Measurements from ENCODE around the gene RRP8. TPM values are rescaled to one million over a fixed set of nuclear protein-coding genes. Genes with fewer than 3 reads are reported as not detected.

The RRP8 gene
- total RNA-seq, 2 donors from 2014 or later, result 17.5 to 25.7 TPM

GRCh38 chr11:6568191-6568918 is 35.1 kb downstream of the RRP8 start:
- H3K4me1 ChIP-seq, result no peaks in the 10 kb centered on the region
- DNase-seq, result no peak
- no peaks in the 10 kb centered on the region for H3K9me3 ChIP-seq
- no peak overlapping the region for H3K4me3 ChIP-seq
- H3K36me3 ChIP-seq, result no peaks in the 10 kb centered on the region
- TF ChIP-seq, protein P1, sequence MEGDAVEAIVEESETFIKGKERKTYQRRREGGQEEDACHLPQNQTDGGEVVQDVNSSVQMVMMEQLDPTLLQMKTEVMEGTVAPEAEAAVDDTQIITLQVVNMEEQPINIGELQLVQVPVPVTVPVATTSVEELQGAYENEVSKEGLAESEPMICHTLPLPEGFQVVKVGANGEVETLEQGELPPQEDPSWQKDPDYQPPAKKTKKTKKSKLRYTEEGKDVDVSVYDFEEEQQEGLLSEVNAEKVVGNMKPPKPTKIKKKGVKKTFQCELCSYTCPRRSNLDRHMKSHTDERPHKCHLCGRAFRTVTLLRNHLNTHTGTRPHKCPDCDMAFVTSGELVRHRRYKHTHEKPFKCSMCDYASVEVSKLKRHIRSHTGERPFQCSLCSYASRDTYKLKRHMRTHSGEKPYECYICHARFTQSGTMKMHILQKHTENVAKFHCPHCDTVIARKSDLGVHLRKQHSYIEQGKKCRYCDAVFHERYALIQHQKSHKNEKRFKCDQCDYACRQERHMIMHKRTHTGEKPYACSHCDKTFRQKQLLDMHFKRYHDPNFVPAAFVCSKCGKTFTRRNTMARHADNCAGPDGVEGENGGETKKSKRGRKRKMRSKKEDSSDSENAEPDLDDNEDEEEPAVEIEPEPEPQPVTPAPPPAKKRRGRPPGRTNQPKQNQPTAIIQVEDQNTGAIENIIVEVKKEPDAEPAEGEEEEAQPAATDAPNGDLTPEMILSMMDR (IDR thresholded peaks at IDR 0.05), result no peak
- H3K27me3 ChIP-seq, result no peaks in the 10 kb centered on the region
- no peak overlapping the region for H3K9ac ChIP-seq (ENCODE audit: low read depth in 2 of 2, low read length in 2 of 2)
- H3K27ac ChIP-seq, result no peak overlapping the region
- intact Hi-C loops (cut with DNase I), result no loop called here

- Histone ChIP-seq H3K4me3 (no peak overlapping the region), H3K27ac (no peak overlapping the region), H3K27me3 (no peaks in the 10 kb centered on the region), H3K9ac (ENCODE audit: low read depth in 2 of 2, low read length in 2 of 2) (no peak overlapping the region), H3K36me3 (no peaks in the 10 kb centered on the region), H3K4me1 (no peaks in the 10 kb centered on the region), H3K9me3 (no peaks in the 10 kb centered on the region)
- TF ChIP-seq, protein P1 (IDR thresholded peaks at IDR 0.05), result no peak
- DNase-seq, result no peak
- intact Hi-C loops (cut with DNase I), result no loop called here
These were observed 36.1 kb downstream of the RRP8 start for GRCh38 chr11:6567371-6567745.

- Histone ChIP-seq H3K4me3 (no peak overlapping the region), H3K27ac (no peak overlapping the region), H3K36me3 (no peaks in the 10 kb centered on the region), H3K9ac (ENCODE audit: low read depth in 2 of 2, low read length in 2 of 2) (no peak overlapping the region), H3K27me3 (no peaks in the 10 kb centered on the region), H3K4me1 (no peaks in the 10 kb centered on the region), H3K9me3 (no peaks in the 10 kb centered on the region)
- TF ChIP-seq, protein P1 (IDR thresholded peaks at IDR 0.05), result no peak
- DNase-seq, result no peak
- intact Hi-C loops (cut with DNase I), result no loop called here
These were observed 36.6 kb downstream of the RRP8 start for GRCh38 chr11:6566704-6567370.

- Histone ChIP-seq H3K27ac (no peak overlapping the region), H3K36me3 (no peaks in the 10 kb centered on the region), H3K9ac (ENCODE audit: low read depth in 2 of 2, low read length in 2 of 2) (no peak overlapping the region), H3K4me3 (no peak overlapping the region), H3K9me3 (no peaks in the 10 kb centered on the region), H3K27me3 (no peaks in the 10 kb centered on the region), H3K4me1 (no peaks in the 10 kb centered on the region)
- TF ChIP-seq, protein P1 (IDR thresholded peaks at IDR 0.05), result no peak
- DNase-seq, result no peak
- intact Hi-C loops (cut with DNase I), result no loop called here
These were observed 37.3 kb downstream of the RRP8 start for GRCh38 chr11:6565988-6566703.

DNA sequence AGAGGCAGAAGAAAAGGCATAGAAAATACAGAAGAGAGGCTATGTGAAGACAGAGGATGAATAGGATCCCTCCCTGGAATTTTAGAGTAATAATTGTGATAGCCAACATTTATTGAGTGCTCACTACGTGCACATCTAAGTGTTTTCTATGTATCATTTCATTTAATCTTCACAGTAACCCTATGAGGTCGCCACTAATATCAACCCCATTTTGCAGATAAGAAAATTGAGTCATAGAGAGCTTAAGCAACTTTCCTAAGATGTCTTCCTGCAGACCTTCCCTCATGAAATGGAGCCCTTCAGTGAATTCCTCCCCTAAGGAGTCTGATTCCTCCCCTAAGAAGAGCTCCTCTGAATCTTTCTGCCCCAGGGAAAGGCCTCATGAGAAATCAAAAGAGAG is 38.1 kb downstream of the RRP8 start:
- intact Hi-C loops (cut with DNase I), result no loop called here
- Histone ChIP-seq H3K27ac (no peak overlapping the region), H3K27me3 (no peaks in the 10 kb centered on the region), H3K9me3 (no peaks in the 10 kb centered on the region), H3K9ac (ENCODE audit: low read depth in 2 of 2, low read length in 2 of 2) (no peak overlapping the region), H3K4me1 (no peaks in the 10 kb centered on the region), H3K4me3 (no peak overlapping the region), H3K36me3 (no peaks in the 10 kb centered on the region)
- TF ChIP-seq, protein P1 (IDR thresholded peaks at IDR 0.05), result no peak
- DNase-seq, result no peak
